ENCODE results near the gene FXYD4.
A peak's percentile ranks its signal among the peaks of the same experiment; 100 is the strongest.
"Not testable (repeated sequence)": the region's sequence is repeated elsewhere in the genome, so short reads cannot be mapped to it uniquely, and the experiment has no call there.

FXYD4 gene

DNA sequence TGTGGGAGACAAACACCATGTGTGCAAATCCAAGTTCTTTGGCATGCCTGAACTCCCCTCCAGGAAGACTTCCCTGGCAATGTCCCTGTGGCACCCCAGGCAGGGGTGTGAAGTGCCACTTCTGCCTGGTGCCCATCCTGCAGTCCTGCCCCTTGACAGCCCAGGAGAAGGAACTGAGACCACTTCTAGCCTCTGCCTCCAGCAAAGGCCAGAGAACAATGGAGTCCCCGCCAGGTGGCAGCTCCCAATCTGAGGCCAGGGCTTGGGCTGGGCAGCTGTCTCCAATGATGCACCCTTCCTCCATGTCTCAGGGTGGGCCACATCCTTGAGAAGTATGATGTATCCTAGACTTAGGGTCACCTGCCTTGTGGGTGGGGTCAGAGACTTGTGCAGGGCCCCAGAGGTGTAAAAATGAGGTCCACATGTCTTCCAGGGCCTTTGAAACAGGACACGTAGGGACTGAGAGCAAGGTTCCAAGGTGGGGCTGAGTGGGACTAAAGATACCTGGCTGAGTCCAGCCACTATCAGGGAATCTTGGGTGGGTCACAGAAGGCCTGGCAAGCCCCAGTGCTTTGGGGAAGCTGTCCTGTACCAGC, 5.5 kb downstream of the FXYD4 start:
- DNase-seq, result no peak

GRCh38 chr10:43377424-43377883, 6.0 kb downstream of the FXYD4 start:
- no peak for DNase-seq

- DNase-seq, result no peak
Measured at GRCh38 chr10:43380610-43381222, 9.3 kb downstream of the FXYD4 start.

DNA sequence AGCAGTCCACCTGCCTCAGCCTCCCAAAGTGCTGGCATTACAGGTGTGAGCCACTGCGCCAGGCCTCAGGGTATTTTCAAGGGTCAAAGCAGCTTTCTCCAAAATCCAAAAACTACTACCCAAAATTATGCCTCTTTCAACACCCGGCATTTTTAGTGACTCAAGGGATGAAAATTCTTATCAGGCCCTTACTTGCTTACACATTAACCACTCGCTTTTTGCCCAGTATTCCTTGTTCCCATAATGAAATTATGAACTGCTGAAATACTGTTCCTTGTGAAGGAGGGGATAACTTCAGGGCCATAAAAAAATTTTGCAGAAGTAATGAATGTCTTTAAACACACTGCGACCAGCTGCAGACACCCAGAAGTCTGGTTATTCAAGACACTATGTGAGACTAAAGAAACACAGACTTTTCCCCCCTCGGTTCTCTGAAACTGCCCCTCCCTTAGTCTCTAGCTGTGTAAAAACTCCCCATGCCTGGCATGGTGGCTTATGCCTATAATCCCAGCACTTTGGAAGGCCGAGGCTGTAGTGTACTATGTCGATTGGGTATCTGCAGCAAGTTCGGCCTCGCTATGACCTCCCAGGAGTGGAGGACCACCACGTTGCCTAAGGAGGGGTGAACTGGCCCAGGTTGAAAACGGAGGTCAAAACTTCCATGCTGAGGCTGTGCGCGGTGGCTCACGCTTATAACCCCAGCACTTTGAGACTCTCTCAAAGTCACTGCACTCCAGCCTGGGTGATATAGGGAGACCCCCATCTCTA, 12.0 kb downstream of the FXYD4 start:
- peak; percentile 28 for DNase-seq

DNA sequence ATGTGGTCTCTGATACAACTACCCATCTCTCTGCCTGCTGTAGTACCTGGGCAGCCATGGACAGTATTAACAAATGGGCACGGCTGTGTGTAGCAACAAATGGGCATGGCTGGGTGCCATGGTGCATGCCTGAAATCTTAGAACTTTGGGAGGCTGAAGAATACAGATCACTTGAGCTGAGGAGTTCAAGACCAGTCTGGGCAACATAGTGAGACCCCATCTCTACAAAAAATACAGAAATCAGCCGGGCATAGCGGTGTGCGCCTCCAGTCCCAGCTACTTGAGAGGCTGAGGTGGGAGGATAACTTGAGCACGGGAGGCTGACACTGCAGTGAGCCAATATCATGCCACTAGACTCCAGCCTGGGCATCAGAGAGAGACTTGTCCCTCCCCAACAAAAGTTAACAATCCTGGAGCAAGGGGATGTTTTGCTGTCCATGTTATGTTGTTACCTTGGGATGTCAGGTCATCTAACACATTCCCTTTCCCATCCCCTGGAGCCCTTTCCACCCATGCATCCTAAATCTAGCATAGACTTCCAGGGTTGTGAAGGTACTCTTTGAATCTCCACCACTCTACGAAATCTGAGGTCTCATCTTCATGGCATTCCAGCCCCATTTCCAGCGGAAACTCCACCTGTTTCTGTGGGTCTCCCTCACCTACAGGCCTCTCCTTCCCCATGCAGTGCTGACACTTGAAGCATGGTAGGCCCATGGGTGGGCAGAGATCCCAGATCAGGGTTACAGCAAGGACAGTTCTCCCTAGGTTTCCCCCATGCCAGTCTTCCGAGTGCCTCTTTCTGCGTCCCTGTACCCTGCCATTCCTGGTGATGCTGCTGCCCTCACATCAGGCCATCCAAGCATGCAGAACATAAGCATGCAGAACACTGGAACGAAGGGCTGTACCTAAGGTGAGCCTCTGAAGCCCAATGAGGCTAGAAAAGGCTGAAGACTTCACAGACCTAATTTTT, 13.1 kb downstream of the FXYD4 start:
- no peak for DNase-seq

- DNase-seq, result no peak
Measured at GRCh38 chr10:43385412-43386004, 14.1 kb downstream of the FXYD4 start.

- DNase-seq, result no peak
Measured at GRCh38 chr10:43386549-43386948, 15.1 kb downstream of the FXYD4 start.

DNA sequence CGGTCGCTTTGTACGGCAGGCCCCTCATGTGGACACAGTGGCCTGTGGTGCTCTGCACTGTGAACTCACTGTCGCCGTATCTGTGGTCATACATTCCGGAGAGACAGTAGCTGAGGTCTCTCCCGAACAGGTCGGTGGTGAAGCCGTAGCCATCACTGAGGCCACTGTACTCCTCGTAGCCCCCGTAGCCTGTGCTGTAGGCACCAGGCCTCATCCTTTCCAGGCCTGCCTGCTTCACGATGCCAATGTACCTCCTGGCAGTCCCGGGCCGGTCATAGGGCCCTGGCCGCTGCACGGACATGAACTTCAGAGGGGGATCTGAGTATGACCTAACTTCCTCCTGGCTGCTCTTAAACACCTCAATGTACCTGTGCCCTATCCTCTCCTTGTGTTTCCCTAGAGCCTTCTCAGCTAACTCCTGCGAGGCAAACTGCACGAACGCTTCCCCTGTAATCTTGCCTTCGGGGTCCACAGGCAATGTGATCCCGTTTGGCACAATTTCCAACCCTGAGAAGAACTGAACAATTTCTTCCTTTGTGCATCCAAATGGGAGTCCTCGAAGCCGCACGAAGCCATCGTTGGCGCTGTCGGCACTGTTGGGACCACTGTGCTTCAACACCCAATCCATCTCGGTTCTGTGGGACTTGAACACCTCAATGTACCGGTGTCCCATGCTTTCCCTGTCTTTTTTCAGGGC, 15.7 kb downstream of the FXYD4 start:
- no peak for DNase-seq

GRCh38 chr10:43387678-43388032, 16.2 kb downstream of the FXYD4 start:
- no peak for DNase-seq

DNA sequence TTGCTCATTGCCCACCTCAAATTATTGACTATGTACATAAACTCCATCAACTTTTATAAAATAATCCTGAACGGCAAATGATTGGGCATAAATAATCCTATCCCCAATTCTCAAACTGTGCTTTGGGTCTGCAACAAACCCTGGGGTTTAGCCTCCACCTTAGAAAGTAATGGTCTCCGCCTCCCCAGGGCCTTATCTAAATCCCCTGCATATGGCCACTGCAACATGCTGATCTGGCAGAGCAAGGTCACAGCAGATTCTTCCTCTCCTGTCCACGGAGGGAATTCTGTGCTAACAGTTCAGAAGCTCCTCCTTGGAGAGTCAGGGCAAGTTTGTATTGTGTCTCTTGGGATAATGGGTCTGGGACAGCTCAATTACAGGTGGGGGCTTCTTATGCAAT, 18.4 kb downstream of the FXYD4 start:
- DNase-seq, result no peak

DNA sequence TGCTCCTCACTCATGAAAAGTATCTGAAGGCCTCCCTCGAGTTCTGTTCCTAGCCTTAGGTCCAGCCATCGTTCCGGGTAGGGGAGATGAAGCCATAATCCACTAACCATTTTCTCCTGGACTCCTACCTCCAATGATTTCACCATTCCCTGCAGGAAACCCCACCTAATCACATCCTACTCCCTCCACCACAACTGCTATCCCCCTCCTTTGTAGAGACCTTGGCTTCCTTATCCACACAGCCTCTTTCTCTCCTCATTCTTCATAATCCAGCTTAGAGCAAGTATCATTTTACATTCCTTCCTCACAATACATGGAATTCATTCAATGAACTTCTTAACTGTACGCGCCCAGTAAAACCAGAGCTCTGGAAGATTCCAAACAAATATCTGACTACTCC, 18.9 kb downstream of the FXYD4 start:
- no peak for DNase-seq

- DNase-seq, result no peak
Measured at GRCh38 chr10:43390759-43391158, 19.3 kb downstream of the FXYD4 start.

DNA sequence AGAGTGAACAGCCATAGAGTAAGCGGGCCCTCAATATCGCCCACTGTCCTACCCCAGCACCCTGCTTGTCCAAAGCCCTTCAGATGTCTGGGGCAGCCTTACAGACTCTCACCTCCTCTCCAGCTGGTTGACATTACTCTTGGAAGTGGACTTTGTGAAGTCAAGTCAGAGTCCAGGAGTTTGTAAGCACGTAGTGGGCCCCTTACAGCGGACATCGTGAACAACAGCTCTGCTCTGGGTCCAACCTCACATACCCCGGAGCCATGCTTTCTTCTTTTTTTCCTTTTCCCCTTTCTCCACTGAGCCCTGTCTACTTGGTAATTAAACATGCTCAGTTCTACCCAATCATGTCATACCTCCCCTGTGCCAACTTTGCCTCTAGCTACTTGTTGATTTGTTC, 20.1 kb downstream of the FXYD4 start:
- DNase-seq, result no peak

GRCh38 chr10:43392748-43393147, 21.3 kb downstream of the FXYD4 start:
- DNase-seq, result no peak

GRCh38 chr10:43393186-43393585, 21.8 kb downstream of the FXYD4 start:
- not testable (repeated sequence) for DNase-seq

DNA sequence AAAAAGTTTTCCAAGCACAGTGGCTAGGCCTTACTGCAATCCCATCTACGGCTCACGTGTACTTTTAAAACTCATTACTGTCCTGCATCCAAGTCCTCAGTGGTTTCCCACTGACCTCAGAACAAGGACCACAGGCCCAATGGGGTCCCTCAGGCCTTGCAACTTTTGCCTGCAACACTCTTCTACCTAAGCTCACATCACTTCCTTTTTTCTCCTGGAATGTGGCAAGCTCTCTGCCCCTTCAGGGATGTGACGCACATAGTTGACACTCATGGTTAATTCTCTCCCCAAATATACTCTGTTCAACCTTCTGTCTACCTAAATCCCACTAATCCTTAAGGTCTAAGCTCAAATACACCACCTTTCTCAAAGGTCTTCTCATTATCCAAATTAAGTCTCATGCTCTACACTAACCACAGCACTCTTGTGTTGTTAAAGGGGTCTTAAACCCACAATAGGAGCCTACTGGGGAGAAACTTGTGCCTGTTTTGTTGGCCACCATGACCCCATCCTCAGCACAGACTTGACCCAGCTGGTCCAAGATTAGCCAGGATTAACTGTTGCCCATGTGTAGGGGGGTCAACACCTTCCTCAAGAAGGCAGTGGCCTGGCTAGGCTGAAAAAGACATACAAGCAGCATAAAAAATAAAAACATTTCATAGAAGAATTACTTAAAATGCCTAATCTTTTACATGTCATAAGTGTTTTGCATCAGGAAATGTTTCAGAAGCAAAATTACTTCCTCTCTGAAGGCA, 22.3 kb downstream of the FXYD4 start:
- DNase-seq, result no peak

GRCh38 chr10:43394868-43395267, 23.4 kb downstream of the FXYD4 start:
- DNase-seq, result no peak

DNA sequence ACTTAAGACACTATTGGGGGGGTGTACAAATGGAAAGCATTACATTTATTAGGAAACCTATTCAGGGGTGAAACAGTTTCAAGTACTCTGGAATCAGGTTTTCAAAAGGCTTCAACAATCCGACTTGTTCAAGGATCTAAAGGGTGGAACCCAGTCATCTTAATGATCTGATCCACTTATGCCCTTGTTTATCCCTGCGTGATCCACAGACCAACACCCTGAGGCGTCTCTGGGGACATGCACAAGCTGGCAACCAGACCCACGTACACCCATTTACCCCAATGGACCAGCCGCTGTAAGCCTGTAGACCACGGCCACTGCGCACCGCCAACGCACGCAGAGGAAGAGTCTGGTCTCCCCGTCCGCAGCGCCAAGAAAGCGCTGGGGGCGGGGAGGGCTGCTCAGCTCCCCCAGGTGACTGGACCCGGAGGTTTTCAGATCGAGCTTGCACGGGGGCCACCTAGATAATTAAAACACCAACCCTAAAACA, 24.2 kb downstream of the FXYD4 start:
- no peak for DNase-seq

GRCh38 chr10:43396061-43396927, 24.9 kb downstream of the FXYD4 start:
- DNase-seq, result peak; percentile 41

All from KG1 (cell line).